HG03060 (cell line): ENCODE results near the gene LAMTOR1.

Experiments used
- ATAC-seq: cut with Tn5 transposase; IDR thresholded peaks from one replicate; pipeline ENCODE4 v1.9.1; 2021; ENCODE audit warnings: low read depth, moderate number of reproducible peaks; ENCODE audit not compliant: unreplicated experiment

The LAMTOR1 gene

DNA sequence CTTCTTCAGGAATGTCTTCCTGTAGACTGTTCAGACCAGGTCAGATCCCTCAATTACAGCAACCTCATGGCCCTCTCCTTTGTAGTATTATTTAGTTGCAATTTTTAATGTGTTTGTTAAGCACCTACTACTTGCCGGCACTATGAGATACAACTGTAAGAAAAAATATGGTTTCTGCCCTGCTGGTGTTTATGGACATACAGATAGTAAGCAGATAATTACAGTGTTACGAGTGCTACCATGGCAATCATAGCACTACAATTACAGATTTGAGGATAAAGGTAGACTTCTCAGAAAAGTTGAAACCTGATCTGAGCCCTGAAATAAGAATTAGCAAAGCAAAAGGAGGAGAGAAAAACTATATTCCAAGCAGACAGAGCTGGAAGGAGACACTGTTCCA, 19.7 kb downstream of the LAMTOR1 start:
- ATAC-seq: no peak

DNA sequence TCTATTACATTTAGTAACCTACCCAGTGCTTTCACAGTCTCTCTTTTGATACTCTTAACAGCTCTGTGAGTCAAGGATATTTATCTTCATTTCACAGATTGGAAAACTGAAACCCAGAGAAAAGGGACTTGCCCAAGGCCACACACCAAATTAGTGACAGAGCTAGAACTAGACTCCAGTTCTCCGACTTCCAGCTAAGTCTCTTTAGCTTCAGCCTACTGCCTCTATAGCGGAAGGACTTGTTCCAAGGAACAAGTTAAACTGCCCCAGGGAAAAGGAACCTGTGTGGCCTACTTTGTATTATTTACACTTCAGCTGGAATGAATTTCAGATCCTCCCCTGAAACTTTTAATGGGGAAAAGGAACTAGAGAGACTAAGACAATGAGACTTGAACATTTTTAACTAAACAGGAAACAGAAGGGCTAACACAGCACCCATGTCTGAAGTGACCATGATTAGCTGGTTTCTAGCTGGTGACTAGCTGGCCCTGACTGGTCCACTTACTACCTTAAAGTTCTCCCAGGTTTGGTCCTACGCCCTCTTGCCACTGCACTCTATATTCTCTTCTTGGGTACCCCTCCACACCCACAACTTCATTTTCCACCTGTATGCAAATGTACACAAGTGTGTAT, 21.2 kb downstream of the LAMTOR1 start:
- no peak for ATAC-seq

DNA sequence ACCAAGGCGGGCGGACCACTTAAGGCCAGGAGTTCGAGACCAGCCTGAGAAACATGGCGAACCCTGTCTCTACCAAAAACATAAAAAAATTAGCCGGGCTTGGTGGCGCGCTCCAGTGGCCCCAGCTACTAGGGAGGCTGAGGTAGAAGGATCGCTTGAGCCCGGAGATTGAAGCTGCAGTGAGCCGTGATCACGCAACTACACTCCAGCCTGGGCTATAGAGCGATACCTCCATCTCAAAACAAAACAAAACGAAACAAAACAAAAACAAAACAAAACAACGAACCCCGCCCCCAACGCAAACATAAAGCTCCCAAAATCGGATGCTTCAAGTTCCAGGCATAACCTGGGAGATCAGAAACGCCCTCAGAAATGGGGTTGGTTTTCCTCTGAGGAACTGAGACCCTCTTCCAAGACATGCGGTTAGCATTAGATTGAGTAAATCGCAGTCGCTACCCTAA, 21.9 kb downstream of the LAMTOR1 start:
- ATAC-seq: no peak

DNA sequence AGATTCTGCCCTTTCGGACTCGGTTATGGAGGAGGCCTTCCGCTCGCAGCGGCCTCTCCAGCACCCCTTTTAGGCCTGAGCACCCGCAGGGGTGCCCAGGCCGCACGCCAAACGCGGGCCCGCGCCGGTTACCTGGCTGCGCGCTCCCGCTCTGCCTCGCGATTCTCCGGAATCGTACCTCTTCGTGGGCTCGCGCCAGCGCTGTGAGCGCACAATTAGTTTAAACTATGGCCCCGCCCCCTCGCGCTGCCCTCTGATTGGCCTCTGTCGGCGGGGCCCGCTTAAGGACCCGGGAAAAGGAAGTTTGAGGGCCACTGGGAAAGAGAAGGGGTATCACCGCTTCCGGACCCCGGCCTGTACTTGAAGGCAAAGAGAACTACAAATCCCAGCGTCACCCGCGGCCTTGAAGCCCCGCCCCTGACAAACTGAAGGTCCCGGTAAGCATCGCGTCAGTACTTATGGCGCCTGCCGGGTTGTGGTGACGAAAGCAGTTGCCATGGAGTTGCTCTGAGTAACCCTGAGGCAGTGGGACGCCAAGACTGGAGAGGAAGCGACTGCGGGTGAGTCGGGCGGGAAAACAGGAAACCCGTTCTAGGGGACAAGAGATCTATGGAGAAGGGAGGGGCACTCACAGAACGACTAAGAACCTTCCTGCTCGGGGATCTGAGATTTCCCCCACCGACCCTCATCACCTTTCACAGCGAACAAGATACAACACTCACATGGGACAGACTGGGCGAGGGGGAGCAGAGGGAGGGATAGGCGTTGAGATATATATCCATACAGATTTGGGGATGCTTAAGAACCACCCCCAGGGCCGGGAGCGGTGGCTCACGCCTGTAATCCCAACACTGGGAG, 22.5 kb downstream of the LAMTOR1 start, which contains the start of the genes LRRC51 and NUMA1:
LRRC51 (plus strand) TSS at position 525 of the 858 bp plus-strand sequence. CDS start 8,234 bp downstream, outside the sequence.
NUMA1 (minus strand) TSS at position 217 of the 858 bp plus-strand sequence. CDS start 44,599 bp downstream, outside the sequence.
- ATAC-seq: peak; percentile 96

DNA sequence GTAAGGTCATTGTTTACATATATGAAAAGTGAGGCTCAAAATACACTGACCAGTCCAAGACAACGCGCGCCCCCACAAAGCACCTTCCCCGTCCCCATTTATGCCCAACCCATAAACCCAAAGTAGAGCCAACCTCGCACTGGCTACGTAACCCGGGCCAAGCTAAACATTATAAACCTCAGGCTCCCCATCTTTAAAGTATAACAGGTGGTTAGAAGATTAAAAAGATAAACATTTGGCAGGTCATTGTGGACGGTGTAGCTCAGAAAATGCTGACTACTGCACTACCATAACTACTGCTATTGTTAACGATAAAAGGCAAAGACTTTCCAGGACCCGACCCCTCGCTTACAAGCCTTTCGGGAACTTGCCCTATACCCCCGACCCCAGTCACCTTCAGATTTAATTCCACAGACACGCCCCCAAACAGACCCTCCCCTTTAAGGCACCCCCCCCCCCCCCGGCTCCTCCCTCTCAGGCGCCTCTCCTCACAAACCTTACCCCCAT, 23.2 kb downstream of the LAMTOR1 start:
- no peak for ATAC-seq

DNA sequence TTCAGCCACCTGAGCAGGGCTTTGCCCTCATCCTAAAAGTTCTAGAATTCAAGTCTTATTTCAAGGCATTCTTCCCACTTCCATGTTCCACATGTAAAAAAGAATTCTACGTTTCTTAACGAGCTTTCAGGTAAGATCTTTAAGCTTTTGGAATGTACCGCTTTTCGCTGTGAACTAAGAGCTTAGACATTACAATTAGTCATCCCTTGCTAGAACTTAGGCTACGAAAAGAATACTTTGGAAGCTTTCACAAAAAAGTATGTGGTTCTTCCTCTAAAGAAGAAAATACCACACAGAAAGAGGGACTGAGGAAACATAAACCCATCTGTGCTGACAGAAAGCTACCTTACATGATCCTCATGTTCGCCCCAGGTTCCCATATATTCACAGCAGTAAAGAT, 24.6 kb downstream of the LAMTOR1 start:
- no peak for ATAC-seq

DNA sequence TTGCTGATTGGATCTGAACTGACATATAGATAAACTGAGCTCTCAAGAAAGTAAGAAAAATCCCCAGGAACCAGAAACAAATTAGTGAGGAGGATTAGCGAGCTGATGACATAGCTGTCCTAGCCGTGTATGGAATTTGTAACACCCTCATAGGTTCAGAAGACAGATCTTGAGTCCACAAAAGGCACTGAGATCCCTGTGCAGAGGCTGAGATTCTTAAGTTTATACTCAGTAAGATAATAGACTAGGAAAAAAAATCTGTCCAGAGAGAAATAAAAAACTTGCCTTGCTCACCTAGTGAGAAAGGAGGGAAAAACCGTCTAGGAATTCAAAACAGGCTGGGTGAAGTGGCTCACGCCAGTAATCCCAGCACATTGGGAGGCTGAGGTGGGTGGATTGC, 27.3 kb downstream of the LAMTOR1 start:
- no peak for ATAC-seq

DNA sequence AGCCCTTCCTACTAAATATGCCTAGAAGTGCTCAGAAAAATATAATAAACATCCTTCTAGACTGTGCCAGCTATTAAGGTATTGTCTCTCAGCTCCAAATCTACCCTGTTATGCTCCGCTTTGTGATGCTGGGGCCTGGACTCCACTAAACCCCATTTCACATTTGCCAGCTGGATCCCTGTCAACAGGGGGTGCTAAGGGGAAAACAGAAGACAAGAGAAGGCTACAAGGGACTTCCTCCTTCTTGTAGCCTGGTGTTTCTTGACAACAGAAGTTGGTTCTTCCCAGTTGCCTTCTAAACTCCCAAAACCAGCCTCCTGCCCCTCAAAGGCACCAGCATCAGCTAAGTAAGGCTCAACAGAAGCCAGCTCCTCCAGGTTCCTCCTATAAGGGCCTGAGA, 28.0 kb downstream of the LAMTOR1 start:
- no peak for ATAC-seq

DNA sequence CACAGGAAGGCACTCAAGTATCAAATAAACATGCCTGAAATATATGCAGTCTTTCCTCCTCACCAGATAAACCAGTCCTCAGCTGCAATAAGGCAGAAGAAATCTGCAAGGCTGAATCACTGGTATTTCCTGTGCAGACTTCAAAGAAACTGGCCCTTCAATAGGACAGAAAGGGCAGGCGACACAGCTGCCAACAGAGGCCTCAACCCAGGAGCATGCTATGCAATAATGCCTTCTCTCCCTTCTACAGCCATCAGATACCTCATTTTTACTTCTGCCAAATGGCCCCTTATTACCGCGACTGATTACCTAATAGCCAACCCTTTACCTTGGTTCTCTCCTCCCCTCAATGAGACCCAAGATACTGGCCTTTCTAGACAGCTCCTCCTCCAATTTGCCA, 30.7 kb downstream of the LAMTOR1 start:
- ATAC-seq: no peak

DNA sequence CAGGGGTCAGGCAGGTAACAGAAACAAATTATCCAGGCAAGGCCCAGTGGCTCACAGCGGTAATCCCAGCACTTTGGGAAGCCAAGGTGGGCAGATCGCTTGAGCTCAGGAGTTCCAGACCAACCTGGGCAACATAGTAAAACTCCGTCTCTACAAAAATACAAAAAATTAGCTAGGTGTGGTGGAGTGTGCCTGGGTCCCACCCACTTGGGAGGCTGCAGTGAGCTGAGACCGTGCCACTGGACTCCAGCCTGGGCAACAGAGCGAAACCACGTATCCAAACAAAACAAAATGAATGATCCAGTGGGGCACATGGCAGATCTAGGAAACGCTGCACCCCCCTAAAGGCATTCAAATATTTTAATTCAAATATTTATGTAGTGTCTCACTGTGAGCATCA, 32.6 kb downstream of the LAMTOR1 start:
- no peak for ATAC-seq

DNA sequence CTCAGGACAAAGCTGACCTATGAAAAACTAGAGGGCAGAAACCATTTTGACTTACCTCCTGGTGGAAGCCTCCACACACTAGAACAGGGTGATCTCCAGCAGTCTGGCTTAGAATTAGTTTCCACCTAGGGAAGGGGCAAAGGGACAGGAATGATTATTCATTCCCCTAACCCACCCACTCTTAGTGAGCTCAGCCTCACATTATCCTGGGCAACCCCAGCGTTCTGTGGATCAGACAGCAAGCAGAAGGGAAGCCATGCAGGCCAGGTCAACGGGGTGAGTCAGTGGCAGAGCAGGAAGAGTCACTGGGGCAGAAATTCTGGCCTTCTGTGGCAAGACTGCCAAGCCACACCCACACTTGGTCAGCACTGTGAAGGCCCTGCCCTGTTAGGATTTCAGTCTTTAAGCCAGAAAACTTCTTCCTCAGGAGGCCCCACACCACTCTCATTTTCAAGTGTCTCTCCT, 33.3 kb downstream of the LAMTOR1 start:
- no peak for ATAC-seq

DNA sequence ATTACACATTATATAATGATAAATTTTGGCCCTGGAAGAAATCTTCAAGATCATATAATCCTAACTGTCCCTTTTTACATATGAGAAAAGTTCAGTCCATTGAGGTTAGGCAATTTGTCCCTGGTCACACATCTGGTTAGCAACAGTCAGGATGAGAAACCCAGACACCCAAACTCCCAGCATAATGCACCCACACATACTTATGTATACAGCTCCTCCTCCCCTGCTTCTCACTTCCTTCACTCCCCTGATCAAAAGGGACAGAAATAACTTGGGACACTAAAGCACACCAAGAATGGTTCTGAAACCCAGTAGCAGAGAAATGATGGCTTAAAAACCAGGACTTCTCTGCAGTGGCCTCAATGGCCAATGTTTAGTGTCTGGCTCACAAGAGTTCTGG, 33.9 kb downstream of the LAMTOR1 start:
- no peak for ATAC-seq

DNA sequence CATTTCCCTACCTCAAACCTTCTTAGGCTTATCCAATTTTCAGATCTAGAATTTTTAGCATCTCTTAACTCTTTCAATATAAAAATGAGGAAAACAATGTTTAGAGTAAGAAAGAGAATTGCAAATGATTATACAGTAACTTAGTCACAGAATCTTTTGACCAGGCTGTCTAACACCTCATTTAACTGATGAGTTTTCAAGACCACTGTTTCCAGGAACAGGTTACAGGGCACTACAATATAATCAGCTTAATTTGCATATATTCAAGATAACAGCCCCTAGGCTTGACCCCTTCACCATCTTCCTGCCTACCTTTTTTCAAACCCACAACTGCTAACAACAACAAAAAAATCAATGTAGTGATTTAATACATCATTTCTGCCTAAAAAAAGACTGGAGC, 35.4 kb downstream of the LAMTOR1 start:
- no peak for ATAC-seq

DNA sequence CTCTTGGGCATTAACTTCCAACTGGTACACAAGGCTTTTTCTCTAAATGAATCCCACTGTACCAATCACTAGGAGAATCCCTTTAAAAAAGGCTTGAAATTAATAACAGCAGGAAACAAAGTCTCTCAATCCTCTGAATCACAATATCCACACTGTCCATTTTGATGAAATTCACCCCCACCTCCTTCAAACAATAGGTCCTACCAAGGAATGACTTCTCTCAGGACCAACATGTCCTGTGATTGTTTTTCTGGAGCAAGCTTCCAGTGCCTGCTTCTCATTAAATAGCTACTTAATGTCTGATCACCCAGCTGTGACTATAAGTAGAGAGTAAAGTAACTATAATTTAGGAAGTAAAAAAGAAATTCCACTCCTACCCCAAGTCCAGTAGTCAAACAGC, 35.8 kb downstream of the LAMTOR1 start:
- no peak for ATAC-seq

DNA sequence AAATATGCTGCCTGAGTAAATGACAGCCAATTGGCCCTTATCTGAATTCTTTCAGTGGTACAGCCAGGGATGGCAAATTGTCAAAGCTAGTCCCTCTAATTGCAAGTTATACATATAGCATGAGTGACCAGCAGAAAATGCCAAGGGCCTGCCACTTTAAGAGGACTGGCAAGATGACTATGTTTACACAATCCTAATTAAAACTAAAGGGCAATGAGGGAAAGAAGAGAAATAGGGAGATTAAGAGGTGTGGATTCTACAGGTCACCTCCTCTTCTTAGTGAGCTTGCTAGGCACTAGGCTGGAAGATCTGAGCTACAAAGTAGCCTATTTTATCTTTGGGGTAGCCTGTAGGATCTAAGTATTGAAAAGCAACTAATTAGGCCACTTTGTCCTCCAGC, 36.2 kb downstream of the LAMTOR1 start:
- no peak for ATAC-seq

DNA sequence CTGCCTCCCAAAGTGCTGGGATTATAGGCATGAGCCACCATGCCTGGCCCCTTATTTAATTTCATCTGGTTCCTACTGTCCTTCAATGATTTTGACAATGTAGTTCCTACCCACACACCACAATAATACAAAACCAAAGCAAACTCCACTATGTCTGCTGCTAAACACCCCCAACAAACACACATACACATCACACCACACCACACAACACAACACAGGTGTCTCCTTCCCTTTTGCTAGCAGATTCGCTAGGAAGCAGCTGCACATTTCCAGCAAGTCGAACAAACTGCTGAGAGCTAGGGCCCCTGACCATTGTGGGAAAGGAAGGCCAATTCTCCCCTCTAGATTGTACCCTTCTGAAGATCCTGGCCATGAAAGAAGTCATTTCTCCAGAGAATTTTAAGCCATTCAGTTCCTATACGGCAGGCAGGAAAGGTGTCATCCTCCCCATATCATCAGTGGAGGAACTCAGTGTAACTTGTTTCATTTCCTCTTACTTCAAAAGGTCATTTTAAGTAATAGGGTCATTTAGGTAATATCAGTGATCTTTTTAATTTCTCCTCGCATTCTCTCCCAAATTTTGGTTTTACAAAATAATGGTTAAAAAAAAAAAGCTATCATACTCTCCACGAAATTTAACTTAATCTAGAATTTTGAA, 41.2 kb downstream of the LAMTOR1 start:
- ATAC-seq: no peak

DNA sequence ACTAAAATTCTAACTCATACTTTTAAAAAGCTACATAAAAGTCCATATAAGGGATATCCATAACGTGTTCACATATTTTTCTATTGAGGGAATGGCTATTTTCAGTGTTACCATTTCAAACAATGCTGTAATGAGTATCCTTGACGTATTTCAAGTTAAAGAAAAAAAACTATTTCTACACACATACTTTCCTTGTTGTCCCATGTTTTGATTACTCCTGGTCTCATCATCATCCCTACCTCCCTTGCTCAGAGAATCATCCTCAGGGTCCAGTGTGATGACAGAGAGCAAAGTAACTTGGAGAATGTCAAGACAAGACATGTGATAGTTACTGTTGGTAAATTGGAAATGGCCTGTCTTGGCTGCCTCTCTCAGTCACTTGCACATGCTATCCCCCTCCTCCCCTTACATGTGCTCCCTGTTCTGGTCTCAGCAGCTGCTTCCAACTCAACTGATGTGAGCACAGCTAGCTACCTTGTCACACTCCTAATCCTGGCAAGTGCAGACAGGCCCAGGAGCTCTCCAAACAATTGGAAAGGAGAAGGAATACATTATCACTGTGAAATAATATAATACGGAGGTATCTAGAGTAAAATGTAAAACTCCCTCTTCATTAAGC, 44.6 kb downstream of the LAMTOR1 start:
- no peak for ATAC-seq

DNA sequence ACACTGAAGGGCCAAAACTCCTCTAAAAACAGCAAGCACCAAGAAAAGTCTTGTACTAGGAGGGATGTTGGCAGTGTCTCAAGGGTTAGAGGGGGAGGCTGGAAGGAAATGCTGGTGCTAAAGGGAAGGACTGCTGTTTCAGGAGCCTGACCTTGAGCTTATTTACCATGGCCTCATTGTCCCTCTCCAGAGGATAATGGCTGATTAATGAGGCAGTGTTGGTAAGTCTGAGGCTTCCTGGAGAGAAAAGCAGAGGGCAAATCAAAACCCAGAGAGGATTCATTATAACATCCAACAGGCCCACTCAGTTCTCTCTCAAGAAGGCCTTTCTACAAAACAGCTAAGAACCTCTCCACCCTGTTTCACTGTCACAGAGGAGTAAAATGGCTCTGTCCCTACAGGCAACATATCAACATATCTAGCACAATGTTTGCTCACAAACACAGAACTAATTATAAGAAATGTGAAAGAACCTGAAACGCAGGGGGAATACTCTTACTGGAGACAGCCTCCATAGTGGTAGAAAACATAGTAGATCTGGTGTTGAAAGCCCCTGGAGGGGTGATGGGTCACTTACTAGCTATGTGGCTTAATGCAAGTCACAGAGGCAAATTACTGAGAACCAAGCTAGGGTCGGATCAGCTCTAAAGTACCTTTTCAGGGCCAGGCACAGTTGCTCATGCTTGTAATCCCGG, 54.2 kb downstream of the LAMTOR1 start:
- no peak for ATAC-seq
